ENCODE results near the gene PGAP1.

- TF ChIP-seq CTCF (IDR thresholded peaks at IDR 0.05; ENCODE audit: insufficient read depth, low read depth, low read length) (no peak), EZH2 (IDR thresholded peaks at IDR 0.05; ENCODE audit: insufficient read depth, low read length) (no peak)
These were observed 35.4 kb downstream of the PGAP1 start for GRCh38 chr2:196891136-196891535.
